GM19452 (cell line): ENCODE data around the gene ANKS1B.

Experiments used
- ATAC-seq: cut with Tn5 transposase; IDR thresholded peaks from one replicate; pipeline ENCODE4 v1.9.1; 2021; ENCODE audit not compliant: unreplicated experiment

Gene ANKS1B

DNA sequence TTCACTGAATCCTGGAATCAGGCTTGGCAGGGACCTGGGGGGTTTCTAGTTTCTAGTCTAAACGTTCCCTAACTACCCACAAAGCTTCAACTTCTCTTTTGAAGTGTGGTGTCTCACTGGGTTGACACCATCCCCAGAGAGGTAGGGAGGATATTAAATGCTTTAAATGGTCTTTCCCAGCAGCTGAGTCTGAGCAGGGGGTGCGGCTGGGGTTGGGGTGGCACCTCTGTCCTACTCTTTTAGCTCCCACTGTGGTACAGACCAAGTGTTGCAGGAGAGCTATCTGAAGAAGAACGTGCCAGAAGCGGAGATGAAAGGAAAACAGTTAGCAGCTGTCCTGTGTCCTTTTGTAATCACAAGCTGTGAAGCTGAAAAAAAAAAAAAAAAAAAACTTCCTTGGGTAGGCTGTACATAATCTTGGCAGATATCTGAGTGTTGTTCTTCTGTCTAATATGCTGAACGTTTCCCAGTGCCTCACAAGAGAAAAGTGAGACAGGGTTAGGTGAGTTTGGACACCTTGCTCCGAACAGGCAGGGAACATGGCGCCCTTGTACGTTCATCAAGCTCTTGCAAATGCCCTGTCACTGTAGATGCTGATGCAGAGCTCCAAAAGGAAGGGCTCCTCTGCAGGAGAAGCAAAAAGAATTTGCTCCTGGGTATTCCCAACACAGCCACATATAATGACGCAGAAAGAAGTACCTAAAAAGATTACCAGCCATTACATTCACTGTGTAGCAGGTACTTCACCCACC lies 892.5 kb downstream of the ANKS1B start:
- no peak for ATAC-seq

DNA sequence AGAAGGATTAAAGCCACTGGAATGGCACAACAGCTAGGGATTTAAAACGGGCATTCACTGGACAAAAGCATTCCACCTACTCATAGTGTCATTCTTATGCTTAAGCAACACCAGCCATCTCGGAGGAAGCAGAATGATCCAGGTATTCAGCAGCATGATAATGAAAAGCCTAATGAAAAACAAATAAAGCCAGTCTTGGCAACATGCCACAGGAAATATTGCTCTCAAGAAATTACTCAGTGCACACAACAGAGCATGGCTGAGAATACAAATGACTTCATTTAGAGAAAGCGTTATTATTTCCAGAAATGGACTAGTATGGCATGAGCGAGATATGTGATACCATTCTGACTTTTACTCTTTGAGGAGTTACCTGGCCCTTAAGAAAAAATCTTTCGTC lies 897.5 kb downstream of the ANKS1B start:
- no peak for ATAC-seq

DNA sequence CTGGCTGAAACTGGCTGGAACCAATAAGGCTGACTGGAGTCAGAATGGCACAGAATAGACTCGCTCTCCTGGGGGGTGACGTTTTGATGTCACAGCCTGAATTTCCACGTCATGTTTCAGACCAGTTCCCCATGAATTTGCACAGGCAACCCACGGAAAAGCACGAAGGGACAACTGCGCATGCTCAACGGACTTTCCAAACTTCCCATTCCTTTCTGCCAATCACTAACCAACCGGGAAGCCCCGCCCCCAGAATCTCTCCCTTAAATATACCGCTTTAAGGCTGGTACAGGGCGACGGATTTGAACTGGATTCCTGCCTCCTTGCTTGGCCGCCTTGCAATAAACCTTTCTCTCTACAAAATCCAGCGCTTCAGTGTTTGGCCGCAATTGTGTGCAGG lies 904.9 kb downstream of the ANKS1B start:
- ATAC-seq = no peak

DNA sequence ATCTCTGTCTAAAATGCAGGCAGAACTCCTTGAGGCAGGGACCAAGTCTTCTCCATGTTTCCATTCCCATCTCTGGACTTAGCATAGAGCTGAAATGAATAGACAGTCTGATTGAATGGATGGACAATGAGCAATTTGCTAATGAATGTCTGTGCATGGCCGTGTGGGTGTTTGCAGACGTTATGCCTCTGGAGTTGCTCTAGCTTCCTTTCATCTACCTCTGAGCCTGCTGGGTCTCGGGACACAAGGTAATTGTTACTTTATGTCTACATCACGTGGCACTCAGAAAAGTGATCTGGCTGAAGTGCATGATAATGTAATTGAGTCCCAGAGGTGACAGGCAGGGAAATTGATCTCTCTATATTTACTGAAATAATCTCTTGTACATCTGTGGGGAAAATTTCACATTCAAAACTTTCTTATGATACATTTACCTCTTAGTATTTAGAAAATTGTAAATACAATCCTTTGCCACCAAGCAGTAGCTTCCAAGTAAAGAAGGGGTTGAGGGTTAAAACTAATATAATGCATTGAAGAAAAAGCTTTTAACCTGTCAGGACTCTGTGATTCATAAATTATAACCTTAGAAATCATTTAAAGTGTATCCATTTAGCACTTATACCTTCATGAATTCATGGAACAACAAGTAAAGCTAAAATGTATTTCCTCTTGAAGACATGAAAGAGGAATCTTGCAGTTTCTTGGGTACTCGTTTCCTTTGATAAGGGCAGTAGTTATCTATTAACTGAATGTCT lies 915.6 kb downstream of the ANKS1B start:
- ATAC-seq = no peak

DNA sequence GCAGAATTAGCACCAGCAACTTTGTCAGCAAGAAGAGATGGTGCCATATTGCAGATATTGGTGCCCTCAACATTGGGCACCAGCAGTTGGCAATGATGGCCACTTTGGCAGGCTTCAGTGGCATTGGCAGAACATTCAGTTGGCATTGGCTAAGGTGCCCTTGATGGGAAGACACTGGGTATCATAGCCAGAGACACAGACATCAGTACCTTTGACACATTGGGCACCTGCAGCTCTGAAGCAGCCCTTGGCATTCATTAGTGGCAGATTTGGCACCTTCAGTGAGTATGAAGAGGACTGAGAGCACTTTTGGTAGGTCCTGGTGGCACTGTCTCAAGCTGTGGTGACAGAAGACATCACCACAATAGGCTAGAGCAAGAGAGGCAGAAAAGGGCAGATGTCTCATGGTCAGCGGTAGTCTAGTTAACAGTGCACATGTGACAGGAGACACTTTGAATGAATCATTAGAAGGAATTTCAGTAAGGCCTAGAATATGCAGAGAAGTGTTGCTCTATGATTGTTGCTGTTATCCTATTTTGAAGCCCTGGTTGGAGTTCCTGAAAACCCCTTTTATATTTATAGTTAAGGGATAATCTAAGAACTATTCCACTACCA lies 917.5 kb downstream of the ANKS1B start:
- ATAC-seq = no peak

DNA sequence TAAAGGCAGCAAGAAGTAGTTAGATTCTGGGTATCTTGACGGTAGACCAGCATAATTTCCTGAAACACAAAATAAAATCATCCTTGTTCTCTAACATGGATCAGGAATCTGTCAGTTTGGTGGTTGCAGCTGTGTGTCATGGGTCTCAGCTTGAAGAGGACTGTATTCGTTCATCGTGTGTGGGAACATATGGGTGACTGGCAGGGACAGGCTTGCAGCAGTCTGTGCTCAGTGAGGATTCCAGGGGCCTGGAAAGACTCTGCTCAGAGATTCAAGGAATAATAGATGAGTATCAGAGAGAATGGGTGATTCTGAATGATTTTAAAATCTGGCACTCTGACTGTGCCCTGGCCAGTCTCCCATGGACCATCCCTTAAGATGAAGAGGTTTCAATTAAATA lies 918.0 kb downstream of the ANKS1B start:
- no peak for ATAC-seq

DNA sequence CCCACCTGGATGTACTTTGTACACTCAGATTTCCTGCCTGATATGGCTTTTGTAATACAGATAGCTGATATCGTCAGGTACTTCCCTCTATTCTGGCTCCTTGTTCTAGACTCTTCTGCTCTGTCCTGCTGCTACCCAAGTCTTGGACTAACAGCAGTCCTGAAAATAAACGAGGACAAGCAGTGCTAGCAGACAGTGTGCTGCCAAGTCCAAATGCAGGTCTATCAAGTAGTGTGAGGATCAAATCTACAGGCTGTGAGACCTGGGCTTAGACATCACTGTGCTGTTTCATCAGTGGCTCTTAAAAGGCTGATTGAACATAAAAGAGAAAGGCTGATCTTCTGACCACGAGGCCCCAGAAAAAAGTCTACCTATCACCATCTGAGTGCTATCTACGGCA lies 921.6 kb downstream of the ANKS1B start:
- ATAC-seq = no peak

DNA sequence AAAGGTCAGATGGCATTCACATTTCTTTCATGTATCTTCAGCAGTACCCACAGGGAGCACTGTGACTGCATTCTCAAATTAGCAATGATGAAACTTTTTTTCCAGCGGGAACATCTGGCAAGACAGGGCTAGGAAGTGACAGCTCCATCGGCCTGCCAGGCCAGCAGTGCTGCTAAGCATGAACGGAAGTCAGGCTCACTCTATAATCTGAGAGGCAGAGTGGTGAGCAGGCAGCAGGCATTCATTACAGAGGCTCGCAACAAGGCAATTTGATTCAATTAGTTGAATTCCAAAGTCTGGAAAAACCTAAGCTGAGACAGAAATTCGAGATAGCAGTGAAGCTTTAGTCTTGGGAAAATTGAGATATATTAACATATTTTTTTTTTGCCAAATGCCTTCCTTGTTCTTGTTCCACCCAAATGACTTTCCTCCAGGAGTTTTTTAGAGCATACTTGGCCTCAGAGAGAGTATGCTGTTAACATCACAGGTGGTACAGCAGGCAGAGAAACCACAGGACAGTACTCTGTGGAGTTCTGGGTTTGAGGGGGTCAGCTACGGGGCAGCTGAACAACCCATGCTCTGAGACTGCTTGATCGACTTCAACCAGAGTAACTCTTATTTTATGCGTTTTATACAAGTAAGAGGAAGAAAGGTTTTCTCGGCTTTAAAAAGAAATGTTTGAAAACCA lies 924.8 kb downstream of the ANKS1B start:
- ATAC-seq = no peak

DNA sequence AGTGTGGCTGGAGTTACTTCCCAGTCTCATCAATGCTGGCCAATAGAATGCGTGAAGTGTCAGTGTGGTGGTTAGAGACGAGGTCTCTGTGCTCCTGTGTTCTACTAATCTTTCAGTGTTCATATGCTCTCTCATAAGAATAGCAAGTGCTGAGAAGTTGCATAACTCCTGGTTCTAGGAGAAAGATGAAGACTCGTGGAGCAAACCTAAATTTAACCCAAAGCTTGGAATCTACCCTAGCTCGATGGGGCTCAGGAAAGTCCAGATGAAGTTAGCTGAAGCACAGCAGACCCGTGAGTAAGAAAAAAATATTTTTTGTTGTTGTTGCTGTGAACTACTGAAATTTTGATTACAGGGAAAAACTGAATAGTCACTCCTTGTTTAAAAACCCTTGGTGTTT lies 927.1 kb downstream of the ANKS1B start:
- no peak for ATAC-seq

DNA sequence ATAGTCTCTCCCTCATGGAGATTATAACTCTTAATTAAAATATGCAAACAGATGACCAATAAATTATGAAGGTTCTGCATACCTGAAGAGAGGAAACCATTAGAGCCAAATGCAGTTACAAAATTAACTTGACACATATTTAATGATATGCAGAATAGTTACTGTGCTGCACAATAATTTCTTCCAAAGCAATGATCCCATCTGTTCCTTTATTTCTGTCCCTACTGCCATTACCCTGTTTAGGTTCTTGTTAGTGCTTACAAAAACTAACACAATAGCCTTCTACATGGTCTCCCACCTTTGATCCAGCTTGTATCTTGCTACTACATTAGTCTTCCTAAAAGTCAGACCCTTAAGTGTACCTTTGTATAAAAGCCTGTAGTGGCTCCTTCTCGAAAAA lies 928.5 kb downstream of the ANKS1B start:
- no peak for ATAC-seq

DNA sequence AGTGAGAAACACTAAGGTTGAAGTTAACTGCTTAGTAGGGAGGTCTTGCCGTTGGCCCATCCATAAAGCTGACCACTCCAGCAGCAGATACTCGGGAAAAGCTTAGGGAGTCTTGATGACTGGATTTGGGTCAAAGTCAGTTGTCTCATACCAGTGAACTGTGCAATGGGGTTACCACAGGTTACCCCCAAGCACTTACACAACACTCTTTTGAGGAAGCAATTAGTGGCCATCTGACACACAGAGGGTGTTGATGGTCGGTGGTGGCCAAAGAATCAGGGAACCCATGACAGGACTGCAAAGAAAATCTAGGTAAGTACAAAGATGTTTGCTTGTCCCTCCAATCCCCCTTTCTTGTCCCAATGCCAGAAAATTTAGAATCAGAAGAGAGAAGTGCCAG lies 929.4 kb downstream of the ANKS1B start:
- ATAC-seq = no peak

DNA sequence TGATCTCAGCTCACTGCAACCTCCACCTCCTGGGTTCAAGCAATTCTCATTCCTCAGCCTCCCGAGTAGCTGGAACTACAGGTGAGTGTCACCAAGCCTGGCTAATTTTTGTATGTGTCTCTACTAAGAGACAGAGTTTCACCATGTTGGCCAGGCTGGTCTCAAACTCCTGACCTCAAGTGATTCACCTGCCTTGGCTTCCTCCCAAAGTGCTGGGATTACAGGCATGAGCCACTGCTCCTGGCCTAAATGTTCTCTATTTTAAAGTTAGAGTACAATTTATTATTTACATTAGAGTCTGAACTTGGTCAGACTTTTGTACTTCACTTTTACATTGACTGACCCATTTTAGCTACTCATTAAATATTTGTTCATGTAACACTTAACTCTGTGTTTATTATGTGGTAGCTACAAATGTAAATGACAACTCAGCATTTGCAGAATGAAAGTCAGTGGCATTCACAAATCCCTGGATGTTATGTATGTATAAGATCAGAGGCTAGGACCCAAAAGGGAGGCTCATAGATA lies 930.1 kb downstream of the ANKS1B start:
- no peak for ATAC-seq

DNA sequence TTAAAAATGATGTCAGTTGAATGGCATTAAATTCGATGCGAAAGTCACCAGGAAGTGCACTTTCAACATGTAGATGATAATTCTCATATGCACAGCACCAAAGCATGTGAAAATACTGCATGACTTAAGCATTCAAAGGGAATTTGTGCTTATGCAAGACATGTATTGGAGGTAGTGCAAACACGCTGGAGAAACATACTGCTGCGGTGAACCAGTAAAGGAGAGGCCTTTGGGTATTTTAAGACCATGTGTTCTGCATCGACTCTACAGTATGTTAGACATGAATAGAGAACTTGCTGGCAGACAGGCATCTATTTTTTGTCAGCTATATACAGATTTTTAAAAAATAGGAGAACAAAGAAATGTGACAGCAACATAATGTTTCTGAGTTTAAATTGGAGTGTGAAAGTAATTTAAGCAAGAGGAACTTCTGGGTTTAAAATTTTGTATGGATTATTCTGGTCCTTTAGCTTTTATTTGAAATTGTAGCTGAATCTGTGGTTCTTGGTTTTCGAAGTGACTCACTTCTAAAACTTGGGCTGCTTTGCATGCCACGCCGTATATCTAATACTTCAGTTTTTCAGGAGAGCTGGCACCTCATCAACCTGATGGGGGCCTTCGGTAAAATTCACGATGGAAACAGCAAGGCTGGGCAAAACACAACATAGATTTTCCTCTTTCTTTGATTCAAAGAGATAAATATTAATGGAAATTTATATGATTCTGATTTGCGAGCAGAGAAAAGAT lies 930.9 kb downstream of the ANKS1B start:
- no peak for ATAC-seq

DNA sequence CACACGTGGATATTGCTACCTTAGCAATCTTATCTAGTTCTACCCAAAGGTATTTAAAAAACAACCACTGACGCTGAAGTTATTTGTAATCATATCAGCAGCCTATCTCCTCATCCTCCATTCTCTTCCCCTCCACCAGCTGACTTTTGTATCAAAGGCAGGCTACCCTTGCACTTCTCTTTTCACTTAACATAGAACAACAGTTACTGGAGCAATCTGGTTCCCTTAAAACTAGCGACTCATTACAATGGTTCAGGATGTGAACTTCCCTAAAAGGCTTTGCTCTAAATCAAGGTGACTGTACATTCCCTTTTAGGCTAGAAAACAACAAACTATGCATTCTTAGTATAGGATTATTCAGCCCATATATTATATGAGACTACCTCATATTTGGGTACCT lies 935.0 kb downstream of the ANKS1B start:
- ATAC-seq = no peak

DNA sequence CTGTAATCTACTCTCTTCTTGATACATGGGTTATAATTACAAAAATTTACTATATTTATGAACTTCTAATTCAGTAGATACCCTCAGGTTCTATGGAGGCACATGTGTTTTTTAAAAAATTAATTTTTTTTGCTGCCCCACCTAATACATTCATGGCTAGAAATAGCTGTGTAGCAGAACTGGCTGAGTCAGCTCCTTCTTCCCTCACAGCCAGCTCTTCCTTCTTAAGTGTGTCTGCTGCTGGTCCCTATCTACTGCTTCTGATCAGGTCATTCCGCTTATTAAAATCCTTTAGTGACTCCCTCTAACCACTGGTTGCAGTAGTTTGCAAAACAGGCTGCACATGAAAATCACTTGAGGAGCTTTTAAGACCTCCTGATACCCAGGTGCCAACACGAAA lies 939.6 kb downstream of the ANKS1B start:
- ATAC-seq = no peak

DNA sequence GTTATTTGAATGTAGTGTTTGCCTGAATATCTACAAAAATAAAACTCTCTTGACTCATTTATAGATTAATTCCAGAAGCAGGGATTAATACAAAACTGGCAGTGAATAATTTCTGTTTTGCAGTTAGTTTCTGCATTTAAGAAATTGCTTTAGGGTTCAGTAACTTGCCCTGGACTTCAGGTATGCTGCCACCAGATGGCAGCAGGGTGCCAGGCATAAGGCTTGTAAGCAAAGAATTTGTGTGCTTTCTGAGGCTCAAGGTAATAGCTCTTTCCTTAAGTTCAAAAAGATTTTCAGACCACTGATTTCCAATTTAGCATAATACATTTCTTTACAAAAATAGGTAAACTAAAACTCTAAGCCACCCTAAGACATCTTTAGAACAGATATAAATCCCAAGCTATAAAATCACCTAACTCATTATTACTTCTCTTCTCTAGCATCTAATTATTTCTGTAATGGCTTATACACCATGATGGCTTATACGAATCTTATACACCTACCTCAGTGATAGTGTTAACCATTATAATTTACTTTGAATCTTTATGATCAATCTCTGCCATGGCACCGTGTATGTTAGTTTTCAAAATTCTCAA lies 941.3 kb downstream of the ANKS1B start:
- ATAC-seq = no peak

DNA sequence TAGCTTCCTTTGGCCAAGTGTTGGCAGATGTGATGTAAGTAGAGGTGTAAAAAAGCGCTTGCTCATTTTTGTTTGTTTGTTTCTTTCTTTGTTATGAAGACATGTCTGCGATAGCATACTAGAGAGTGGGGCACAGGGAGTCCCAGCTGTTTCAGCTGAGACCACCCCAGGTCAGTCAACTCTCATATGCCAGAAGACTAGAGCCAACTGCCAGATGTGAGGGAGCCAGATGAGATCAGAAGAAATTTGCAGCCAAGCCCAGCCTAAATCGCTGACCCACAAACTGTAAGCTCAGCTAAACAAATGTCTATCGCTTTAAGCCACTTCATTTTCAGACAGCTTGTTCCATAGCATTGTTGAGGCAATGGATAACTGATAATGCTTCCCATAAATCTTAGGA lies 942.5 kb downstream of the ANKS1B start:
- no peak for ATAC-seq

DNA sequence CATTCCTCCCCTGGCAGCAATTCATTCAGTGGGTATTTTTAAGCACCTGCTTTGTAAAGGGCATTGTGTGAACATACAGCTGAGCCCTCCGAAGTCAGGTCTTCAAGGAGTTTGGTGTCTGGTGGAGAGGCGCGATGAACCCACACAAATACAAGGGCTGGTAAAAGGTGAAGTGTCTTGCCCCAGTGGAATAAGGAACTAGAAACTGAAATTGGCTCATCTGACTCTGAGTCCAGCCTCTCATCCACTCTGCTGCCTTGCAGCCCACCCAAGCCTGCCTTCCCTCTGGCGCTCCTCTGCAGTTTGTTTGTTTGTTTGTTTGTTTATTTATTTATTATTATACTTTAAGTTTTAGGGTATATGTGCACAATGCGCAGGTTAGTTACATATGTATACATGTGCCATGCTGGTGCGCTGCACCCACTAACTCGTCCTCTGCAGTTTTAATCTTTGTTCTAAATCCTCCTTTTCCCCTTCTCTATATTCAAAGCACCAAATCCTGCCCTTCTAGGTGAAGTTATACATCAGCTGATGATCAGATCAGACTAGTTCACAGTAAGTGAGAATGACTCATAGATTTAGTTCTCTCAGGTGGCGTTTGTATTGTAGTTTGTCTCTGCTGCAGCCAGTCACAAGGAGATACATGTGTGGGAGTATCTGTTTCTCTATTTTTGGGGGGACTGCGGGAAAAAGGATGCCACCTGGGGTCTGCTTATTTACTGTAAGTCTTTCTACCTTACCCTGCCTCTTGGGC lies 945.2 kb downstream of the ANKS1B start:
- ATAC-seq = no peak

DNA sequence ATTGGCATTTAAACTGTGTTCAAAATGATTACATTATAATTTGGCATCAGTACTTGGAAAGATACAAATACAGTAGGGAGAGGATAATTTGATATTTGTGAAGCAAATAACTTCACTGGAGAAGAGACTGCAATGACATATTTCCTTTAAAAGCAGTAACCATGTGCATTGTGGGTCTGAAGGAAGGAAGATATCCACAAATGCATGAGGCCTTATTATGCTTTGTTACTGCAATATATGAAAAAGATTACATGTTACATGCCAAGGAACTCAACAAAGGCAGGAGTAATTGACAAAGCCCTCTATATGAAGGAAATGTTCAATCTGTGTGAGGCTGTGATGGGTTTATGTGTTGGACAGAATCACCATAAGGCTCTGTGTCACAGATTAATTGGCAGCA lies 948.2 kb downstream of the ANKS1B start:
- no peak for ATAC-seq

DNA sequence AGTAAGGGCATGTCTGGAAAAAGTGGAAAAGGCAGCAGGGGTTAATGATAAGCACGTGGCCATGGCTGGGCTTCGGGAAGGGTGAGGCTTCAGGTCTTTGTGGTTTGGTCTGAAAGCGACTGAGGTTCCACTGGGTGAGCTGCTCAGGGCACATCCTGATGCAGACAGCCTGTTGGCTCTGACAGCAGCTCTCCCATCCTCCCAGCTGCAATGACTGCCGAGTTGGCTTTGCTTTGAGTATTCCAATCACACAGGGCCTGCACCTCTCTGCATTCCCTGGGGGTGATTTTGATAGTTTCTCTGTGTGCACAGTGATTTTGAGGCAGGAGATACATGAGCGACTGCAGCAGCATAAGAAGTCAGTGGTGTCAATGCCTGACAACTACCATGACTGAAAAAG lies 948.9 kb downstream of the ANKS1B start:
- ATAC-seq = no peak
